Measurements from ENCODE around the gene TMEM218.

The TMEM218 gene

GRCh38 chr11:125102510-125102909 lies 8.9 kb downstream of the TMEM218 start:
- TF ChIP-seq, protein P1, sequence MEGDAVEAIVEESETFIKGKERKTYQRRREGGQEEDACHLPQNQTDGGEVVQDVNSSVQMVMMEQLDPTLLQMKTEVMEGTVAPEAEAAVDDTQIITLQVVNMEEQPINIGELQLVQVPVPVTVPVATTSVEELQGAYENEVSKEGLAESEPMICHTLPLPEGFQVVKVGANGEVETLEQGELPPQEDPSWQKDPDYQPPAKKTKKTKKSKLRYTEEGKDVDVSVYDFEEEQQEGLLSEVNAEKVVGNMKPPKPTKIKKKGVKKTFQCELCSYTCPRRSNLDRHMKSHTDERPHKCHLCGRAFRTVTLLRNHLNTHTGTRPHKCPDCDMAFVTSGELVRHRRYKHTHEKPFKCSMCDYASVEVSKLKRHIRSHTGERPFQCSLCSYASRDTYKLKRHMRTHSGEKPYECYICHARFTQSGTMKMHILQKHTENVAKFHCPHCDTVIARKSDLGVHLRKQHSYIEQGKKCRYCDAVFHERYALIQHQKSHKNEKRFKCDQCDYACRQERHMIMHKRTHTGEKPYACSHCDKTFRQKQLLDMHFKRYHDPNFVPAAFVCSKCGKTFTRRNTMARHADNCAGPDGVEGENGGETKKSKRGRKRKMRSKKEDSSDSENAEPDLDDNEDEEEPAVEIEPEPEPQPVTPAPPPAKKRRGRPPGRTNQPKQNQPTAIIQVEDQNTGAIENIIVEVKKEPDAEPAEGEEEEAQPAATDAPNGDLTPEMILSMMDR (conservative IDR thresholded peaks at IDR 0.05; ENCODE audit: low read depth, low read length), result no peak
- DNase-seq (ENCODE audit: low read depth), result no peak
- no peak overlapping the region for H3K4me3 ChIP-seq (ENCODE audit: low read length)

GRCh38 chr11:125102025-125102424 lies 9.4 kb downstream of the TMEM218 start:
- no peak overlapping the region for H3K4me3 ChIP-seq (ENCODE audit: low read length)
- TF ChIP-seq, protein P1 (conservative IDR thresholded peaks at IDR 0.05; ENCODE audit: low read depth, low read length), result no peak
- no peak for DNase-seq (ENCODE audit: low read depth)

- H3K4me3 ChIP-seq (ENCODE audit: low read length), result no peak overlapping the region
- TF ChIP-seq, protein P1 (conservative IDR thresholded peaks at IDR 0.05; ENCODE audit: low read depth, low read length), result no peak
- no peak for DNase-seq (ENCODE audit: low read depth)
Measured at GRCh38 chr11:125101596-125101995, 9.8 kb downstream of the TMEM218 start.

GRCh38 chr11:125100136-125100535 lies 11.3 kb downstream of the TMEM218 start:
- DNase-seq (ENCODE audit: low read depth), result no peak
- TF ChIP-seq, protein P1 (conservative IDR thresholded peaks at IDR 0.05; ENCODE audit: low read depth, low read length), result no peak

DNA sequence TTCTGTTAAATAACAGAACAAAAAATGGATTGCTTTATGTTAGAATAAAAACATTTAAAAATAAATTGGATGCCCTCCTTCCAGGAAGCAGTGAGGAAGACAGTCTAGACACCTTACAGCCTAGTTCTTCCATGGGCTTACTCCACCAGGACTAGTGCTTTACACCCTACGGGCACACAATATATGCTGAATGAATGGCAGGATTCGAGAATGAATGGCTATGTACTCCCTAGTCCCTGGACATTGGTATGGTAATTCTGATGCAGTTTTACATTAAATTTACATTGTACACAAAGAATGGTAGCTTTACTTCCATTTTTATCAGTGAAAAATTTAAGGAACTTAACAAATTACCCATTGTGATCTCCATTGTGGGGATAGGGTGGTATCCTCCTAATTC lies 16.7 kb downstream of the TMEM218 start:
- no peak overlapping the region for H3K4me3 ChIP-seq (ENCODE audit: low read length)
- no peak for DNase-seq (ENCODE audit: low read depth)
- TF ChIP-seq, protein P1 (conservative IDR thresholded peaks at IDR 0.05; ENCODE audit: low read depth, low read length), result no peak

More at GRCh38 chr11:125100136-125100535, 11.3 kb downstream of the TMEM218 start:
- no peak overlapping the region for H3K4me3 ChIP-seq (ENCODE audit: low read length)

DNA sequence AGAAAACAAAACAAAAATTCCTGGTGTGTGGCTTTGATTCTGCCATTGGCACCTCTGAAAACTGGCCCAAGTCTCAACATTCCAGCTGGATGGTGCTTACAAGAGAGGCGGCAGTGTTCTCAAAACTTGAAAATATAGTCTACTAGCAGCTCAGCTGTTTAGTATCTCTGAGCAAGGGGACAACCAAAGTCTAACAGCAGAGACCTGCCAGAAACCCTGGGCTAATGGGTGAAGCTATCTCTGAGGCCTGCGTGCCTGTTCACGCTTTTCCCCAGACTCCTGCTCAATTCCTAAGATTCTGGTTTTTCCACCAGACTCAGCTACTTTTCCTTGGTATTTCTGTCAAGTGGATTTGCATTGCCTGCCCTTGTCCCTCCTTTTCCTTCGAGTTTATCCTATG lies 17.9 kb downstream of the TMEM218 start:
- H3K4me3 ChIP-seq (ENCODE audit: low read length), result no peak overlapping the region
- DNase-seq (ENCODE audit: low read depth), result no peak
- TF ChIP-seq, protein P1 (conservative IDR thresholded peaks at IDR 0.05; ENCODE audit: low read depth, low read length), result no peak

GRCh38 chr11:125092669-125093068 lies 18.8 kb downstream of the TMEM218 start:
- TF ChIP-seq, protein P1 (conservative IDR thresholded peaks at IDR 0.05; ENCODE audit: low read depth, low read length), result no peak
- no peak overlapping the region for H3K4me3 ChIP-seq (ENCODE audit: low read length)
- DNase-seq (ENCODE audit: low read depth), result no peak
